HepG2 (cell line): Measurements from ENCODE around the gene TPM2. TPM values are rescaled to one million over a fixed set of nuclear protein-coding genes. Genes with fewer than 3 reads are reported as not detected.

ENCODE experiments used
- ADNP ChIP-seq: sonication (generic); formaldehyde crosslinking; IDR thresholded peaks from 2 replicates; pipeline ENCODE4 v1.4.0; 2020; ENCODE audit warnings: missing genetic modification reagents
- ARNTL ChIP-seq: sonication (generic); formaldehyde crosslinking; IDR thresholded peaks from 2 replicates; pipeline ENCODE4 v1.4.0; 2020; ENCODE audit warnings: mild to moderate bottlenecking, missing genetic modification reagents
- BCL3 ChIP-seq: sonication (generic); formaldehyde crosslinking; IDR thresholded peaks from 2 replicates; pipeline ENCODE4 v1.5.1; 2020; ENCODE audit warnings: mild to moderate bottlenecking, missing genetic modification reagents, moderate library complexity
- FOSL2 ChIP-seq: sonication (generic); formaldehyde crosslinking; IDR thresholded peaks from 2 replicates; pipeline ENCODE4 v1.4.0; 2020; ENCODE audit warnings: missing genetic modification reagents
- HNRNPL ChIP-seq: fragments of 200-400 bp; formaldehyde crosslinking; IDR thresholded peaks from 2 replicates; pipeline ENCODE4 v1.6.1; 2017; ENCODE audit warnings: mild to moderate bottlenecking, low read depth, low read length
- HOMEZ ChIP-seq: IDR thresholded peaks from 2 replicates; pipeline ENCODE4 v1.6.1; 2016; ENCODE audit warnings: low read depth
- KDM3A ChIP-seq: IDR thresholded peaks from 2 replicates; pipeline ENCODE4 v1.6.1; 2018; ENCODE audit warnings: low read depth, missing compliant biosample characterization
- NR2C2 ChIP-seq: sonication (generic); formaldehyde crosslinking; IDR thresholded peaks from 2 replicates; pipeline ENCODE4 v1.4.0; 2020; ENCODE audit warnings: missing genetic modification reagents, mild to moderate bottlenecking, moderate library complexity, borderline replicate concordance
- PITX1 ChIP-seq: sonication (generic); formaldehyde crosslinking; IDR thresholded peaks from 2 replicates; pipeline ENCODE4 v1.5.1; 2020; ENCODE audit warnings: mild to moderate bottlenecking, missing genetic modification reagents
- PRDM10 ChIP-seq: sonication (generic); formaldehyde crosslinking; IDR thresholded peaks from 2 replicates; pipeline ENCODE4 v1.4.0; 2020; ENCODE audit warnings: low read depth, missing genetic modification reagents
- RBM22 ChIP-seq: fragments of 200-400 bp; formaldehyde crosslinking; optimal IDR thresholded peaks from 2 replicates; pipeline ENCODE3; 2017; ENCODE audit warnings: mild to moderate bottlenecking, low read length, moderate library complexity
- SALL1 ChIP-seq: sonication (generic); formaldehyde crosslinking; IDR thresholded peaks from 2 replicates; pipeline ENCODE4 v1.8.0; 2022; ENCODE audit warnings: mild to moderate bottlenecking, missing genetic modification reagents
- U2AF2 ChIP-seq: fragments of 200-400 bp; formaldehyde crosslinking; IDR thresholded peaks from 2 replicates; pipeline ENCODE4 v1.6.1; 2017; ENCODE audit warnings: low read depth, mild to moderate bottlenecking, low read length
- ZBTB49 ChIP-seq: sonication (generic); formaldehyde crosslinking; IDR thresholded peaks from 2 replicates; pipeline ENCODE4 v1.4.0; 2020; ENCODE audit warnings: missing genetic modification reagents, borderline replicate concordance
- ZNF234 ChIP-seq: sonication (generic); formaldehyde crosslinking; conservative IDR thresholded peaks from 2 replicates; pipeline ENCODE4 v1.5.1; 2020; ENCODE audit warnings: mild to moderate bottlenecking, missing genetic modification reagents
- ZNF317 ChIP-seq: sonication (generic); formaldehyde crosslinking; IDR thresholded peaks from 2 replicates; pipeline ENCODE4 v1.5.0; 2020; ENCODE audit warnings: mild to moderate bottlenecking, missing genetic modification reagents
- ZNF496 ChIP-seq: sonication (generic); formaldehyde crosslinking; IDR thresholded peaks from 2 replicates; pipeline ENCODE4 v1.8.1; 2023; ENCODE audit warnings: mild to moderate bottlenecking, moderate library complexity, missing genetic modification reagents; ENCODE audit not compliant: insufficient replicate concordance
- polyA plus RNA-seq, 8 experiments: library from polyadenylated mRNA; depleted of rRNA in 3 of 8; stranded (reverse) in 7 of 8; unstranded in 1 of 8; fragments of >200 nt; fragmentation: Illumina TruSeq in 4 of 8; extraction: Trizol in 4 of 8; gene quantifications; 2 replicates each; pipeline versions ENCODE4 v1.2.1 to v1.2.3, GENCODE V29; 2011 to 2016; ENCODE audit warnings: low read depth in 4 of 8, missing spikeins in 1 of 8, mixed read lengths in 1 of 8; ENCODE audit not compliant: insufficient read depth in 1 of 8
- total RNA-seq, 5 experiments: library from RNA; depleted of rRNA; stranded (reverse); fragments of >200 nt; fragmentation: Illumina TruSeq; extraction: Trizol; gene quantifications; 2 replicates each; pipeline ENCODE4 v1.2.3, GENCODE V29; 2016; ENCODE audit warnings: low read depth in 1 of 5

Gene TPM2
- total and polyA plus RNA-seq, 2 of the 13 experiments (the other 11 are each of a cell fraction or from before 2014, with no cell fraction given): 3.1 to 10.7 TPM

GRCh38 chr9:35657546-35658136 lies 32.1 kb downstream of the TPM2 start, which contains the start of gene RMRP (continued):
- TF ChIP-seq PRDM10 (CRISPR knock-in tag) (peak; percentile 80), ZNF496 (CRISPR knock-in tag) (no peak), PITX1 (CRISPR knock-in tag) (peak; percentile 86), U2AF2 (no peak), BCL3 (CRISPR knock-in tag) (peak; percentile 99), NR2C2 (CRISPR knock-in tag) (no peak), ADNP (CRISPR knock-in tag) (peak; percentile 71; the same call in 1 of the 2 replicates), RBM22 (peak; percentile 66), ARNTL (CRISPR knock-in tag) (peak; percentile 98), SALL1 (CRISPR knock-in tag) (peak; percentile 97), ZBTB49 (CRISPR knock-in tag) (no peak), KDM3A (peak; percentile 97; the same call in 1 of the 2 replicates), HNRNPL (0 out of 2 replicates have a peak, but pooled peaks have one; percentile 34), HOMEZ (CRISPR knock-in tag) (0 out of 2 replicates have a peak, but pooled peaks have one; percentile 37), FOSL2 (CRISPR knock-in tag) (peak; percentile 80), ZNF234 (peak; percentile 93; the same call in 1 of the 2 replicates), ZNF317 (CRISPR knock-in tag) (peak; percentile 78; the same call in 1 of the 2 replicates)
